Sigmoid colon (tissue), 7 donors: ENCODE results near the gene GPR180. TPM values are rescaled to one million over a fixed set of nuclear protein-coding genes. Genes with fewer than 3 reads are reported as not detected.

Experiments
- DNase-seq: peaks from one replicate; pipeline ENCODE4 v3.0.0-alpha.2; 2019
- H3K27ac ChIP-seq, 4 donors: fragments of 200-600 bp; sonication (generic); one replicate each; pipeline ENCODE4 v1.5.1; 2016 to 2019; ENCODE audit warnings: mild to moderate bottlenecking in 1 of 4
- H3K27me3 ChIP-seq, 3 donors: fragments of 200-600 bp; sonication (generic); one replicate each; pipeline ENCODE4 v1.5.1; 2019; ENCODE audit warnings: mild to moderate bottlenecking in 1 of 3
- H3K36me3 ChIP-seq, 4 donors: fragments of 200-600 bp; sonication (generic); one replicate each; pipeline ENCODE4 v1.5.1; 2016 to 2019
- H3K4me1 ChIP-seq, 4 donors: fragments of 200-600 bp; sonication (generic); one replicate each; pipeline ENCODE4 v1.5.1; 2017 to 2019
- H3K4me3 ChIP-seq, 4 donors: fragments of 200-600 bp; sonication (generic); one replicate each; pipeline ENCODE4 v1.5.1; 2017 to 2019; ENCODE audit warnings: mild to moderate bottlenecking in 2 of 4, moderate library complexity in 1 of 4
- H3K9me3 ChIP-seq, 4 donors: fragments of 200-600 bp in 3 of 4; sonication (generic) in 3 of 4; one replicate each; pipeline versions ENCODE4 v1.5.1 to v1.6.1; 2013 to 2019
- EP300 ChIP-seq, 4 donors: sonication (generic); formaldehyde crosslinking; IDR thresholded peaks; one replicate each; pipeline ENCODE4 v1.6.1; 2017; ENCODE audit warnings: antibody characterized with exemption in 4 of 4
- POLR2A ChIP-seq, 2 donors: fragments of 450-650 bp; IDR thresholded peaks; one replicate each; pipeline ENCODE4 v1.6.1; 2016; ENCODE audit warnings: antibody characterized with exemption in 2 of 2, mild to moderate bottlenecking in 2 of 2, moderate library complexity in 2 of 2
- POLR2AphosphoS5 ChIP-seq, 4 donors: sonication (generic); formaldehyde crosslinking; IDR thresholded peaks; one replicate each; pipeline ENCODE4 v1.6.1; 2017; ENCODE audit warnings: antibody characterized with exemption in 4 of 4
- WGBS, 2 donors: extraction: QIAGEN DNeasy Blood & Tissue Kit; methylation state at CpG; one replicate each; pipeline ENCODE4 v1.1.7; 2013; 5-methylcytosine and 5-hydroxymethylcytosine counted together
- intact Hi-C: fragments of 100-400 bp; cut with DNase I; formaldehyde crosslinking; loops from one replicate; pipeline ENCODE4 v1.15.1; 2023
- polyA plus RNA-seq, 3 donors: library from polyadenylated mRNA; stranded (reverse); fragments of 200-250 nt; gene quantifications; one replicate each; pipeline ENCODE4 v1.2.3, GENCODE V29; 2013
- total RNA-seq, 4 donors: library from RNA; depleted of rRNA; stranded (reverse); fragments of >200 nt; gene quantifications; one replicate each; pipeline ENCODE4 v1.1.0, GENCODE V29; 2016
- TF ChIP-seq, protein P1 (sequence below), 4 experiments: fragments of 450-650 bp in 3 of 4; fragments of 200-600 bp in 1 of 4; IDR thresholded peaks; one replicate each; pipeline ENCODE4 v1.5.1; 2016 to 2019; ENCODE audit warnings: antibody characterized with exemption in 4 of 4, mild to moderate bottlenecking in 3 of 4, moderate library complexity in 2 of 4
- donor health status: healthy with polysubstance abuse.
- donor health status: Bipolar disorder and iron deficiency.
- donor health status: healthy.

GPR180 gene
- total and polyA plus RNA-seq, 7 donors: 0.69 to 6.9 (median 4.9) TPM

DNA sequence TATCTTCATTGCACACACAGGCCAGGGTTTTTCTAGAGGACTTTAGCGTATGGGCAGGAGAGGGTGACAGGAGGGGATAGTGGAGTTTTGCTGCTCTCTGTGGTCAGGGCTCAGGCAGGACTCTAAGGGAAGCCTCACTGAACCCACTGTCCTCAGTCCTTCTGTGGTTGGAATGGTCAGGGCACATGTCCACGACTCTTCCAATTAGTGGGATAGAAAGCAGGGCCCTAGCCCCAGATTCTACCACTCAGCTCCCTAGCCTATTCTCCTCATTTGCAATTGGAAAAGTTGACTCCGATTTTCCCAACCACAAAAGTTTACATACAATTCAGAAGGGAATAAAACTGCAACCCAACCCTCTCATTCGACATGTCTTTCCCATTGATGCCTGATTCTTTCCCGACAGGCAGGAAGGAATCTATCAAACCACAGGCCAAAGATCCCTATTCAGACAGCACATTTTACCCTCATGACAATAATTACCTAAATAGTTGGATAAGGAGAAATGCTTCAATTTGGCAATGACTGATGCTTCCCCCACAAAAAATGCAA is 43.9 kb upstream of the GPR180 start:
- Histone ChIP-seq H3K27ac (no peak overlapping the region), H3K27me3 (no peaks in the 10 kb centered on the region), H3K4me1 (no peaks in the 10 kb centered on the region), H3K36me3 (peaks cover 0 to 1% (median 0%) of the 10 kb centered on the region in 4 donors), H3K9me3 (no peaks in the 10 kb centered on the region), H3K4me3 (no peak overlapping the region)
- TF ChIP-seq POLR2A (IDR thresholded peaks at IDR 0.05): no peak
- TF ChIP-seq, protein P1, sequence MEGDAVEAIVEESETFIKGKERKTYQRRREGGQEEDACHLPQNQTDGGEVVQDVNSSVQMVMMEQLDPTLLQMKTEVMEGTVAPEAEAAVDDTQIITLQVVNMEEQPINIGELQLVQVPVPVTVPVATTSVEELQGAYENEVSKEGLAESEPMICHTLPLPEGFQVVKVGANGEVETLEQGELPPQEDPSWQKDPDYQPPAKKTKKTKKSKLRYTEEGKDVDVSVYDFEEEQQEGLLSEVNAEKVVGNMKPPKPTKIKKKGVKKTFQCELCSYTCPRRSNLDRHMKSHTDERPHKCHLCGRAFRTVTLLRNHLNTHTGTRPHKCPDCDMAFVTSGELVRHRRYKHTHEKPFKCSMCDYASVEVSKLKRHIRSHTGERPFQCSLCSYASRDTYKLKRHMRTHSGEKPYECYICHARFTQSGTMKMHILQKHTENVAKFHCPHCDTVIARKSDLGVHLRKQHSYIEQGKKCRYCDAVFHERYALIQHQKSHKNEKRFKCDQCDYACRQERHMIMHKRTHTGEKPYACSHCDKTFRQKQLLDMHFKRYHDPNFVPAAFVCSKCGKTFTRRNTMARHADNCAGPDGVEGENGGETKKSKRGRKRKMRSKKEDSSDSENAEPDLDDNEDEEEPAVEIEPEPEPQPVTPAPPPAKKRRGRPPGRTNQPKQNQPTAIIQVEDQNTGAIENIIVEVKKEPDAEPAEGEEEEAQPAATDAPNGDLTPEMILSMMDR (IDR thresholded peaks at IDR 0.05): no peak
- no peak for TF ChIP-seq EP300 (IDR thresholded peaks at IDR 0.05)
- TF ChIP-seq POLR2AphosphoS5 (IDR thresholded peaks at IDR 0.05): no peak
- 87 to 89% methylated on average over 5 of the region's 5 CpGs for WGBS, 2 donors
- intact Hi-C loops: no loop called here
- no peak for DNase-seq

DNA sequence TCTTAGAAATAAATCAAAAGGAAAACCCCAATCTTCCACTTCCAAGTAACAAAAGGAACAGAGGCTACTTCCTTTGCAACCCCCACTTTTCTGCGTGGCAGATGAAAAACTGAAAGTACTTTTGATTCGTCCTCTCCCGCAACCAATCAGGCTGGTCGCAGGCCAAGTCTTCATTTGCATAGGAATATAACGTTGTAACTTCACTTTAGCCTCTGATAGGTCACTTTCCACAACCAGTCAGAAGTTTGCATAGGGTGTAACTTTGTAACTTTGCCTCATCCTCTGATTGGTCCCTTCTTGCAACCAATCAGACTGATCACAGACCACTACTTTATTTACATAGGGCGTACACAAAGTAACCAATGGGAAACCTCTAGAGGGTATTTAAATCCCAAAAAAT is 42.9 kb upstream of the GPR180 start:
- H3K36me3 ChIP-seq: peaks cover 0 to 5% (median 0%) of the 10 kb centered on the region in 4 donors
- H3K27me3 ChIP-seq: no peaks in the 10 kb centered on the region
- no peaks in the 10 kb centered on the region for H3K4me1 ChIP-seq
- H3K4me3 ChIP-seq: no peak overlapping the region
- DNase-seq: no peak
- intact Hi-C loops: no loop called here
- no peak overlapping the region for H3K27ac ChIP-seq
- TF ChIP-seq POLR2AphosphoS5 (IDR thresholded peaks at IDR 0.05) (no peak), EP300 (IDR thresholded peaks at IDR 0.05) (no peak), POLR2A (IDR thresholded peaks at IDR 0.05) (no peak)
- TF ChIP-seq, protein P1 (IDR thresholded peaks at IDR 0.05): no peak
- no peaks in the 10 kb centered on the region for H3K9me3 ChIP-seq
- WGBS, 2 donors: 54 to 76% methylated on average over 6 of the region's 6 CpGs

DNA sequence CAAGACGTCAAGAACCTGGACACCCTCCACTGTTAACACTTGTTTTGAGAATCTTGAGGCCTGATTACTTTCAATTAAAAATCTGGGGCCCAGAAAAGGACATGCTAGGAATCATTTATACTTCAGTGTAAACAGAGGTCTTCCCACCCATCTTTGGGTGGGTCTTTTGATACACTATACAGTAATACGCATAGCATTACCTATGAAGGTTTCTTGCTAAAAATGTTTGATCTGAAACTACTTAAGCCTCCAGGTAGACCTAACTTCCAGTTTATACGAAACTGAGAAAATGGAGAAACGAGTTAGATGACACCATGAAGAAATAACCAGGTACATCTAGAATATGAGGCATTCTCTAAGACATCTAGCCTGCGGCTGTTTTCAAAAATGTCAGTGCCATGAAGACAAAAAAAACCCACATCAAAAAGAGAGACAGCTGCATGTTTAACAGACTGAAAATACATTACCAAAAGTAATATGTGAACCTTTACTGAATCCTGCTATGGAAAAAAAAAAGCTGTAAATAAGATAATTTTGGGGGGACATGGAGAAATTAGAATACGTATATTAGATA is 42.3 kb upstream of the GPR180 start:
- WGBS, 2 donors: 77 to 80% methylated on average over 6 of the region's 6 CpGs
- Histone ChIP-seq H3K4me1 (no peaks in the 10 kb centered on the region), H3K36me3 (peaks cover 0 to 5% (median 0%) of the 10 kb centered on the region in 4 donors), H3K9me3 (no peaks in the 10 kb centered on the region), H3K27me3 (no peaks in the 10 kb centered on the region), H3K4me3 (no peak overlapping the region), H3K27ac (no peak overlapping the region)
- DNase-seq: no peak
- no peak for TF ChIP-seq EP300 (IDR thresholded peaks at IDR 0.05)
- TF ChIP-seq, protein P1 (IDR thresholded peaks at IDR 0.05): no peak
- TF ChIP-seq POLR2AphosphoS5 (IDR thresholded peaks at IDR 0.05): no peak
- no peak for TF ChIP-seq POLR2A (IDR thresholded peaks at IDR 0.05)
- intact Hi-C loops: no loop called here

DNA sequence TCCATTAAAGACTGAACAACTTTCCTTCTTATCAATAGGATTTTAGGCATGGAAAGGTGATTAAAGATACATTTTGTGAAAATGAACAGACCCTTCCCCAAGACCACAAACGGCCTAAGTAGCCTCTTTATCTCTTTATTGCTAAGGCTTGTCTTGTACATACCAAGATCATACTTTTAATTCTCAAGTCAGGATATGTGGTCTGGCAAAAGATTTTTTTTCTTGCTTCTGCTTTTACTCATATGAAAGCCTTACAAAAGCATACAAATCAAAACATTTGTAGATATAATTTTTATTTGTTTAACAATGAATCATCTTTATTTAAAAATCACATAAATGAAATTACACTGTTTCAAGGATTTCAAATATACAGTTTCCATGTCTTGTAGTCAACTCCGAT is 41.5 kb upstream of the GPR180 start:
- no peaks in the 10 kb centered on the region for H3K4me1 ChIP-seq
- no peak overlapping the region for H3K27ac ChIP-seq
- no peaks in the 10 kb centered on the region for H3K27me3 ChIP-seq
- no peak for TF ChIP-seq POLR2AphosphoS5 (IDR thresholded peaks at IDR 0.05)
- TF ChIP-seq, protein P1 (IDR thresholded peaks at IDR 0.05): no peak
- no peak for TF ChIP-seq POLR2A (IDR thresholded peaks at IDR 0.05)
- no peak for TF ChIP-seq EP300 (IDR thresholded peaks at IDR 0.05)
- WGBS, 2 donors: 74 to 76% methylated on average over 2 of the region's 2 CpGs
- intact Hi-C loops: no loop called here
- DNase-seq: no peak
- no peaks in the 10 kb centered on the region for H3K9me3 ChIP-seq
- peaks cover 0 to 5% (median 0%) of the 10 kb centered on the region in 4 donors for H3K36me3 ChIP-seq
- no peak overlapping the region for H3K4me3 ChIP-seq
